ENCODE results near the gene MYOCOS.

- TF ChIP-seq ZSCAN20 (CRISPR knock-in tag; IDR thresholded peaks at IDR 0.05) (no peak), POLR2A (IDR thresholded peaks at IDR 0.05; ENCODE audit: low read length) (no peak), CTCF (IDR thresholded peaks at IDR 0.05) (no peak), RAD21 (conservative IDR thresholded peaks at IDR 0.05 in 1 of 2, IDR thresholded peaks at IDR 0.05 in 1 of 2) (no peak), HDAC2 (IDR thresholded peaks at IDR 0.05) (no peak), EP300 (IDR thresholded peaks at IDR 0.05) (no peak), EHMT2 (IDR thresholded peaks at IDR 0.05; ENCODE audit: low read depth) (no peak), RARB (CRISPR knock-in tag; IDR thresholded peaks at IDR 0.05) (no peak), MYC (IDR thresholded peaks at IDR 0.05; ENCODE audit: borderline replicate concordance, low read length) (no peak)
These were observed 45.9 kb upstream of the MYOCOS start for GRCh38 chr1:171576144-171576543.

Measured in A549 (cell line).